ENCODE measurements around the gene MUC6. TPM values are rescaled to one million over a fixed set of nuclear protein-coding genes. Genes with fewer than 3 reads are reported as not detected.

Gene MUC6
- total and polyA plus RNA-seq, 10 of the 15 experiments (the other 5 are each of a cell fraction or from before 2014, with no cell fraction given): 0.03 TPM; not detected in 8

DNA sequence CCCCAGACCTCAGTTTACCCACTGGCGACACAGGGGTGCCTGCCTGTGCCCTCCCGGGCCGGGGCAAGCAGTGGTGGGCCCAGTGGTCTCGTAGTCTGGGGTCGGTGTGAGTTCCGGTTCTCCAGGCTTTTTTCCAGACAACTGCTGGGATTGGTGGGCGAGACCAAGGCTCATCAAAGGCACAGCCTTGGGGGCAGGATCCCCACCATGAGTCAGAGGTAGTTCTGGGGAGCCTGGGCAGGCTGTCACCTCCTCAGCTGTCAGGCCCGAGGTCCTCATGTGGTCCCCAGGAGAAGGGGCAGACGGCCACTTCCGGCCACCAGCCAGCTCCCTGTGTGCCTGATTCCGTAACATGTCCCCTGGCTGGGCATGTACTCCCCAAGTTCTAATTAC lies 37.3 kb upstream of the MUC6 start (continued):
- TF ChIP-seq RB1 (IDR thresholded peaks at IDR 0.05; ENCODE audit: borderline replicate concordance) (no peak), GATAD2B (conservative IDR thresholded peaks at IDR 0.05; ENCODE audit: low read depth) (no peak), E4F1 (IDR thresholded peaks at IDR 0.05; ENCODE audit: borderline replicate concordance, partially characterized antibody) (no peak), STAT1 (conservative IDR thresholded peaks at IDR 0.05) (no peak), YBX1 (IDR thresholded peaks at IDR 0.05) (no peak)
- TF ChIP-seq, protein P1, sequence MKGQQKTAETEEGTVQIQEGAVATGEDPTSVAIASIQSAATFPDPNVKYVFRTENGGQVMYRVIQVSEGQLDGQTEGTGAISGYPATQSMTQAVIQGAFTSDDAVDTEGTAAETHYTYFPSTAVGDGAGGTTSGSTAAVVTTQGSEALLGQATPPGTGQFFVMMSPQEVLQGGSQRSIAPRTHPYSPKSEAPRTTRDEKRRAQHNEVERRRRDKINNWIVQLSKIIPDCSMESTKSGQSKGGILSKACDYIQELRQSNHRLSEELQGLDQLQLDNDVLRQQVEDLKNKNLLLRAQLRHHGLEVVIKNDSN (IDR thresholded peaks at IDR 0.05; ENCODE audit: borderline replicate concordance, extremely low read length, insufficient read depth, low read depth, low read length): no peak

DNA sequence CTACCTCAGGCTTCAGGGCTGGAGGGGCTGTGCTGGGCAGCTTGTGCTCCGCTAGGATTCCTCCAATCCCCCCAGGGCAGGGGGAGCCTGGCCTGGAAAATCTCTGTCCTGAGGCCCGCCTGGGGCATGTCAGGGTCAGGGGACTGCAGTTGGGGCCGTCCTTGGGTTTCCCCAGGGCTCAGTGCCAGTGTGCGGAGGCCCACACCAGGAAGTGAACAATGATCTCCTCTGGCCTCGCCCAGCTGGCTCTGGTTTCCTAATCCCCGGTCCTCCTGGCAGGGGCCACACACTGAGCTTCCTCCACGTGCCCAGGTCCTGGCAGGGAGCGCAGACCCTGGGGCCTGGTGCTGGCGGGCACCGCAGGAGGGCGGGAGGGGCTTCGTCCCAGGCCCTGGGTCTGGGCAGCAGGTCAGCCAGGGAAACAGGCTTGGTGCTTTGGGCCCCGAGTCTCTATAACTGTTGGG lies 36.8 kb upstream of the MUC6 start:
- no peaks in the 10 kb centered on the region for H4K20me1 ChIP-seq (ENCODE audit: control insufficient read depth, insufficient read depth)
- H3K27ac ChIP-seq (ENCODE audit: control insufficient read depth, insufficient read depth): no peak overlapping the region
- H2AFZ ChIP-seq (ENCODE audit: control insufficient read depth, low read depth, low read length): no peak overlapping the region
- intact Hi-C loops (cut with micrococcal nuclease; ENCODE audit: unreplicated experiment) (no loop called here), in situ Hi-C loops (cut with MboI) (no loop called here)
- ChIA-PET CTCF (interaction anchor here (0.6 kb wide), 1 partner anchor 1027 kb away, joined by 3 read pairs; no protein-coding TSS in a partner anchor), POLR2A (no interaction called here), SMC1A (ENCODE audit: uncharacterized antibody, unreplicated experiment) (no interaction called here), RAD21 (ENCODE audit: unreplicated experiment) (no interaction called here)
- H3K36me3 ChIP-seq (ENCODE audit: control insufficient read depth in 2 of 2, insufficient read depth in 2 of 2, low read length in 1 of 2): no peaks in the 10 kb centered on the region
- H3K4me3 ChIP-seq: no peak overlapping the region
- no peak for FAIRE-seq
- H3K9ac ChIP-seq (ENCODE audit: control insufficient read depth, insufficient read depth, low read length): no peak overlapping the region
- no peak overlapping the region for H3K4me2 ChIP-seq (ENCODE audit: control insufficient read depth, insufficient read depth)
- no peaks in the 10 kb centered on the region for H3K4me1 ChIP-seq (ENCODE audit: control insufficient read depth, insufficient read depth, low read length)
- H3K79me2 ChIP-seq (ENCODE audit: control insufficient read depth, insufficient read depth, low read length): no peaks in the 10 kb centered on the region
- DNase-seq (ENCODE audit: low read depth, low spot score): no peak
- peak; percentile 51 for ATAC-seq
- TF ChIP-seq SMARCA5 (IDR thresholded peaks at IDR 0.05): no peak
- no peak for TF ChIP-seq IKZF2 (IDR thresholded peaks at IDR 0.05)
- no peak for TF ChIP-seq KDM1A (IDR thresholded peaks at IDR 0.05; ENCODE audit: borderline replicate concordance)
- no peak for TF ChIP-seq HDGF (IDR thresholded peaks at IDR 0.05)
- no peaks in the 10 kb centered on the region; the same call in 2 of the 3 replicates for H3K9me3 ChIP-seq (replicated peaks; ENCODE audit: control insufficient read depth, insufficient read depth, low read length)
- H3K27me3 ChIP-seq (replicated peaks in 1 of 2; ENCODE audit: control insufficient read depth in 2 of 2, insufficient read depth in 2 of 2, low read length in 1 of 2): no peaks in the 10 kb centered on the region
- WGBS (ENCODE audit: insufficient coverage, insufficient replicate concordance, low lambda C conversion rate, missing lambda C conversion rate): 12% methylated on average over 13 of the region's 13 CpGs
- BruUV-seq (replicated peaks): no TSS peak
